KMS-11 (cell line): ENCODE results near the gene MCC.

ENCODE experiments used
- H2AFZ ChIP-seq: fragments of 200-600 bp; sonication (generic); 2 replicates; pipeline ENCODE4 v1.6.1; 2016; ENCODE audit warnings: antibody characterized with exemption, mixed run types, low read depth
- H3K27ac ChIP-seq: fragments of 200-600 bp; sonication (generic); 2 replicates; pipeline ENCODE4 v1.6.1; 2016; ENCODE audit warnings: mild to moderate bottlenecking, mixed run types
- H3K27me3 ChIP-seq: fragments of 200-600 bp; sonication (generic); 2 replicates; pipeline ENCODE4 v1.6.1; 2017; ENCODE audit warnings: mild to moderate bottlenecking, low read depth, mixed run types, moderate library complexity; ENCODE audit not compliant: insufficient read depth
- H3K36me3 ChIP-seq: fragments of 200-600 bp; sonication (generic); 2 replicates; pipeline ENCODE4 v1.6.1; 2017; ENCODE audit warnings: mild to moderate bottlenecking, mixed run types; ENCODE audit not compliant: insufficient read depth
- H3K4me1 ChIP-seq: fragments of 200-600 bp; sonication (generic); 2 replicates; pipeline ENCODE4 v1.6.1; 2016; ENCODE audit warnings: mild to moderate bottlenecking, low read depth, mixed run types; ENCODE audit not compliant: poor library complexity, severe bottlenecking
- H3K4me2 ChIP-seq: fragments of 200-600 bp; sonication (generic); 2 replicates; pipeline ENCODE4 v1.7.0; 2016; ENCODE audit warnings: mild to moderate bottlenecking, mixed run types
- H3K4me3 ChIP-seq: fragments of 200-600 bp; sonication (generic); IDR thresholded peaks from 2 replicates; pipeline ENCODE4 v1.6.1; 2017; ENCODE audit warnings: low read depth, low read length, mixed read lengths; ENCODE audit not compliant: insufficient read depth
- H3K79me2 ChIP-seq: fragments of 200-600 bp; sonication (generic); 2 replicates; pipeline ENCODE4 v1.6.1; 2016; ENCODE audit warnings: low read depth, mixed run types; ENCODE audit not compliant: insufficient read depth
- H3K9ac ChIP-seq: fragments of 200-600 bp; sonication (generic); 2 replicates; pipeline ENCODE4 v1.6.1; 2016; ENCODE audit warnings: mild to moderate bottlenecking, mixed run types
- H4K20me1 ChIP-seq: fragments of 200-600 bp; sonication (generic); 2 replicates; pipeline ENCODE4 v1.6.1; 2016; ENCODE audit warnings: mild to moderate bottlenecking, mixed run types; ENCODE audit not compliant: insufficient read depth
- TF ChIP-seq, protein P1 (sequence below): fragments of 200-600 bp; sonication (generic); conservative IDR thresholded peaks from 2 replicates; pipeline ENCODE4 v1.6.1; 2017; ENCODE audit warnings: low read depth, mild to moderate bottlenecking, antibody characterized with exemption, low read length, moderate library complexity, mixed read lengths

Gene MCC

GRCh38 chr5:113320273-113320780 is 167.9 kb downstream of the MCC start:
- H3K27me3 ChIP-seq = no peaks in the 10 kb centered on the region
- no peaks in the 10 kb centered on the region for H3K79me2 ChIP-seq
- H3K4me1 ChIP-seq = peaks cover 37% of the 10 kb centered on the region
- peak overlapping the region; percentile 31; the same call in 1 of the 2 replicates for H2AFZ ChIP-seq
- H3K4me3 ChIP-seq = no peak overlapping the region
- no peak overlapping the region for H3K9ac ChIP-seq
- peak overlapping the region; percentile 82 for H3K4me2 ChIP-seq
- no peaks in the 10 kb centered on the region for H4K20me1 ChIP-seq
- no peaks in the 10 kb centered on the region for H3K36me3 ChIP-seq
- peak overlapping the region; percentile 36; the same call in 1 of the 2 replicates for H3K27ac ChIP-seq
- TF ChIP-seq, protein P1, sequence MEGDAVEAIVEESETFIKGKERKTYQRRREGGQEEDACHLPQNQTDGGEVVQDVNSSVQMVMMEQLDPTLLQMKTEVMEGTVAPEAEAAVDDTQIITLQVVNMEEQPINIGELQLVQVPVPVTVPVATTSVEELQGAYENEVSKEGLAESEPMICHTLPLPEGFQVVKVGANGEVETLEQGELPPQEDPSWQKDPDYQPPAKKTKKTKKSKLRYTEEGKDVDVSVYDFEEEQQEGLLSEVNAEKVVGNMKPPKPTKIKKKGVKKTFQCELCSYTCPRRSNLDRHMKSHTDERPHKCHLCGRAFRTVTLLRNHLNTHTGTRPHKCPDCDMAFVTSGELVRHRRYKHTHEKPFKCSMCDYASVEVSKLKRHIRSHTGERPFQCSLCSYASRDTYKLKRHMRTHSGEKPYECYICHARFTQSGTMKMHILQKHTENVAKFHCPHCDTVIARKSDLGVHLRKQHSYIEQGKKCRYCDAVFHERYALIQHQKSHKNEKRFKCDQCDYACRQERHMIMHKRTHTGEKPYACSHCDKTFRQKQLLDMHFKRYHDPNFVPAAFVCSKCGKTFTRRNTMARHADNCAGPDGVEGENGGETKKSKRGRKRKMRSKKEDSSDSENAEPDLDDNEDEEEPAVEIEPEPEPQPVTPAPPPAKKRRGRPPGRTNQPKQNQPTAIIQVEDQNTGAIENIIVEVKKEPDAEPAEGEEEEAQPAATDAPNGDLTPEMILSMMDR = no peak

DNA sequence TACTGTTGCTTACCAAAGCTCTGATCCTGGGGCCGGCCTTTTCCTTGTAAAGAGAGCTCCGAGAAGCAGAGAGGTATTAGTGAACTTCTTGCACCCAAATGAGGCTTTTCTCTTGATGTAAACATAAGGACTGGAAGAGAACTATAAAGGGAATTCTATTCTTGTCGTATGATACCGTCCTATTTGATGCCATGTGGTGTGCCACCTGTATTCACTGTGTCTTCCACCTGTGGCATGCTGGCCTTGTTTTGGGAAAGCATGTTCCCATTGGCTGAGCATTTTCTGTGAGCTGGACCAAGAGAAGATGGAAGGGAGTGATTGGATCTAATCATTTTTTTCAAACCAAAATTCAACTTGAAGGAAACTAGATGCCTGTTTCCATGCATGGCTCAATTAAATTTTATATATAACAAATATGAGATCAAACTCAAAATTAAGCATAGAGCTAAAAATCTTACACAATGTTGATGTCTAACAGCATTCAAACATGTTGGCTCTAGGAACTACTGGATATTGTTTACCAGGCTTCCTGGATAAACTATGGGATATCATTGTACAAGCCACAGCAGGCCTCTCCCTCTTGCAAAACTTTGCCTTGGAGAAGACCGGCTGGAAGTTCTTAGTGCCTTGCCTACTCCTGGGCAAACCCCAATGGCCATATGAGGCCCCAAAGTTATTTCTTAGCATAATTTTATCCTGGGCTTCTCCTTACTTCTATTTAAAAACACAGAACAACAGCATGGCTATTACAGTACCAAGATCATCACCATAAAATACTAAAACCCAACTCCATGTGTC is 168.8 kb downstream of the MCC start:
- TF ChIP-seq, protein P1 = no peak
- Histone ChIP-seq H3K4me2 (peak overlapping the region; percentile 82; the same call in 1 of the 2 replicates), H3K4me1 (peaks cover 37% of the 10 kb centered on the region), H4K20me1 (no peaks in the 10 kb centered on the region), H3K27me3 (no peaks in the 10 kb centered on the region), H3K79me2 (no peaks in the 10 kb centered on the region), H3K36me3 (no peaks in the 10 kb centered on the region), H2AFZ (no peak overlapping the region), H3K9ac (no peak overlapping the region), H3K27ac (no peak overlapping the region), H3K4me3 (no peak overlapping the region)

- H3K27me3 ChIP-seq = no peaks in the 10 kb centered on the region
- H3K4me1 ChIP-seq = peaks cover 37% of the 10 kb centered on the region
- H3K27ac ChIP-seq = no peak overlapping the region
- no peak overlapping the region for H3K4me3 ChIP-seq
- no peaks in the 10 kb centered on the region for H3K36me3 ChIP-seq
- H3K79me2 ChIP-seq = no peaks in the 10 kb centered on the region
- H2AFZ ChIP-seq = no peak overlapping the region
- TF ChIP-seq, protein P1 = no peak
- no peaks in the 10 kb centered on the region for H4K20me1 ChIP-seq
- no peak overlapping the region for H3K9ac ChIP-seq
- H3K4me2 ChIP-seq = no peak overlapping the region
Measured at GRCh38 chr5:113317636-113318035, 170.6 kb downstream of the MCC start.

GRCh38 chr5:113311301-113311700 is 177.0 kb downstream of the MCC start:
- H3K4me3 ChIP-seq = no peak overlapping the region
- H3K27ac ChIP-seq = no peak overlapping the region
- no peaks in the 10 kb centered on the region for H4K20me1 ChIP-seq
- no peaks in the 10 kb centered on the region for H3K4me1 ChIP-seq
- H2AFZ ChIP-seq = no peak overlapping the region
- H3K36me3 ChIP-seq = no peaks in the 10 kb centered on the region
- H3K4me2 ChIP-seq = no peak overlapping the region
- H3K79me2 ChIP-seq = no peaks in the 10 kb centered on the region
- TF ChIP-seq, protein P1 = no peak
- no peaks in the 10 kb centered on the region for H3K27me3 ChIP-seq
- no peak overlapping the region for H3K9ac ChIP-seq
